GM19452 (cell line): ENCODE measurements around the gene GSTM1.
"Not testable (repeated sequence)": the region's sequence is repeated elsewhere in the genome, so short reads cannot be mapped to it uniquely, and the experiment has no call there.

Source experiments
- ATAC-seq: cut with Tn5 transposase; IDR thresholded peaks from one replicate; pipeline ENCODE4 v1.9.1; 2021; ENCODE audit not compliant: unreplicated experiment

Gene GSTM1

GRCh38 chr1:109659997-109660690 lies 27.5 kb upstream of the GSTM1 start:
- ATAC-seq = no peak

DNA sequence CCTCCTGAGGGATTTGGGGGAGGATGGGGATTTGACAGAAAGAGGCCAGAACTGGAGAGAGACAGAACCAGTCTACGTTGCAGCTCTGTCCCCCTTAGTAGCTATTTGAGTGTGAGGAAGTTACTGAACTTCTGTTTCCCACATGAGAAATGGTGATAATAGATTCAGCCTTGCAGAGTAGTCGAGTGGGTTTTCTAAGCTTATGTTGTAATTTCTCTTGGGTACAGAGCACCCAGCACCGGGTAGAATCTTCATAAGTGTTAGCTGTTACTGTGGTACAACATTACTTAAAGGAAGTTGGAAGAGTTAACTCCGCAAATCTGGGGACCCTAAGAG lies 27.0 kb upstream of the GSTM1 start:
- ATAC-seq = not testable (repeated sequence)

- no peak for ATAC-seq
These were observed 26.2 kb upstream of the GSTM1 start for GRCh38 chr1:109661391-109661790.

DNA sequence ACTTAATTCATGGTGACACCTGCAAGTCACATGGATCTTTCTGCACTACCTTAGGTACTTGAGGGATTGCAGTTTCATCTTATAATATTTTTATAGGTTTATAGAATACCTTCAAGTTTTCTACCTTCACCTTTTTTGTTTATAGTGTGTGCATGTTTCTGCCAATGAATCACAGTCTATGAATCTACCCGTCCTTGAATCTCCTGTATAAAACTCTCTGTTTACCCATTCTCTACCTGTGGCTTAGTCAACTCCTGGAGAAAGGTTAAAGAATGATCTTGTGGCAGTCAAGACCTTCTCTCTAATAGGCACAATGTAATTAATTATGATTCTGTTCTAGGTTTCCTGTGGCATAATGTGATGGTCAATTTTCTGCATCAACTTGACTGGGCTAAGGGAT lies 22.9 kb upstream of the GSTM1 start:
- no peak for ATAC-seq

GRCh38 chr1:109667452-109668122 lies 20.0 kb upstream of the GSTM1 start, which contains the start of gene GSTM2:
Gene GSTM2 (plus strand): TSS chr1:109668057. CDS start chr1:109668116, 59 bp downstream.
- peak; percentile 83 for ATAC-seq

GRCh38 chr1:109668123-109668775 lies 19.4 kb upstream of the GSTM1 start:
- no peak for ATAC-seq

DNA sequence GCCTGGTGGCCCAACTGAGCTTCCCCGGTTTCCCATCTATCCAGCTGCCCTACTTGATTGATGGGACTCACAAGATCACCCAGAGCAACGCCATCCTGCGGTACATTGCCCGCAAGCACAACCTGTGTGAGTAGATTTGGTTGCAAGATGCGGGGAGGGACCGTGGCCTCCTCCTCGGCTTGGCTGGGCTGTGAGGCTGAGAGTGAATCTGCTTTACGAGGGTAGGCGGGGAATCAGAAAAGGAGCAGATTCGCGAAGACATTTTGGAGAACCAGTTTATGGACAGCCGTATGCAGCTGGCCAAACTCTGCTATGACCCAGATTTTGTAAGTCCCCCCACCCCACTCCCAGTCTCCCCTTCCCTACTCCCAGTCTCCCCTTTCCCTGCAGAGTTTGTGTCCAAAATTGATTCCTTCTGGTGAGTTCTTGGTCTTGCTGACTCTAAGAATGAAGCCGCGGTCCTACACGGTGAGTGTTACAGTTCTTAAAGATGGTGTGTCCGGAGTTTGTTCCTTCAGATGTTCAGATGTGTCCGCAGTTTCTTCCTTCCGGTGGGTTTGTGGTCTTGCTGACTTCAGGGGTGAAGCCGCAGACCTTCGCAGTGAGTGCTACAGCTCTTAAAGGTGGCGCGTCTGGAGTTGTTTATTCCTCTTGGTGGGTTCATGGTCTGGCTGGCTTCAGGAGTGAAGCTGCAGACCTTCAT lies 18.2 kb upstream of the GSTM1 start:
- no peak for ATAC-seq

- not testable (repeated sequence) for ATAC-seq
These were observed 17.7 kb upstream of the GSTM1 start for GRCh38 chr1:109669949-109670302.

- ATAC-seq = no peak
These were observed 16.6 kb upstream of the GSTM1 start for GRCh38 chr1:109671067-109671466.

GRCh38 chr1:109673861-109674260 lies 13.8 kb upstream of the GSTM1 start:
- ATAC-seq = not testable (repeated sequence)

DNA sequence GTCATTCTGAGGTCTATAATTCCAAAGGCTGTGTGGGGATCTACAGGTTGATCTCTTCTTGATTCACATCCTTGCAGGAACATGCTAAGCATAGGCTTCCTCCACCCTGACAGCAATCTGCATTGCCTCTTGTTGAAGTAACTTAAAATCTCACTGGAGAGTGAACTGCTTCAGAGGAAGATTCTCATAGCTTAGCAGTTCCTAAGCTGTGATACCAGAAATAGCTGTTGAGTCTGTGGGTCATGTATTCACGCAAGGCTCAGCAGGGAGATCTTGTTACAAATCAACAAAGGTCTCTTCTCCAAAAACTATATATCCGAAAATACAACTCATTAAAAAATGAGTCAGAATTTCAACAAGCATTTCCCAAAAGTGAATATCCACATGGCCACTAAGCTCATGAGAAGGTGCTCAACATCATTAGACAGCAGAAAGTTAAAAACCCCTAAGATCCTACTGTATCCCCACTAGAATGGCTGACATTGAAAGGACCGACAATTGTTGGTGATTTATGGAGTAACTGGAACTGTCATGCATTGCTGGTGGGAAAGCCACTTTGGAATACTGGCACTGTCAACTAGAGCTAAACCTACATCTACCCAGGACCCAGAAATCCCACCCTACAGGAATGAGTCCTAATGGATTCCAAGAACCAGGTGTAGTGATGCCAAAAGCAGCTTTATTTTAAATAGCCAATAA lies 10.8 kb upstream of the GSTM1 start:
- ATAC-seq = not testable (repeated sequence)

DNA sequence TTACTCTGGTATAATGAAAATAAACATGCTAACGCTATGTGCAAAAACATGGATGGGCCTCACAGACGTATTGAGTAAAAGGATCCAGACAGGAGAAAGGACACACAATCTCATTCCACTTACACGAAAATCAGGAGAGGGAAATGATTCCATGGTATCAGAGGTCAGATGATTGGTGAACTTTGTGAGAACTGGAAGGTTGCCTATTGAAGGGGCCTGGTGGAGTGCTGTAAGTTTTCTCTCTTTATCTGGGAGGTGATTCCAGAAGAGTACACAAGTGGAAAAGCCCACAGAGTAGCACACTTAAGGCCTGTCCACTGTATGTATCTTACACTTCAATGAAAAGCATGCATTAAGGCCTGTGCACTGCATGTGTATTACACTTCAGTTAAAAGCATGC lies 10.2 kb upstream of the GSTM1 start:
- ATAC-seq = no peak

DNA sequence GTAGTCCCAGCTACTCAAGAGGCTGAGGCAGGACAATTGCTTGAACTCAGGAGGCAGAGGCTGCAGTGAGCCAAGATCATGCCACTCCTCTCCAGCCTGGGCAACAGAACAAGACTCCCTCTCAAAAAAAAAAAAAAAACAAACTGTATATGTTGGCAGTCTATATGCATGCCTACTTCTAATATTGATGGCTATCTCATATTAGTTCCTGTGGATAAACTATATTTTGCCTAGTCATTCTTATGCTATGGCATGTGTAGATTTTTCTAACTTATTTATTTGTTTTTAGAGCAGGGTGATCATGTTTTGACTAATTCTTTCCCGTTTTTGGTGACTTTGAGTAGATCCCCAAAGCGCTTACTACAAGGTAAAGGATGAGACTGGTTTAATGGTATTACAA lies 9.0 kb upstream of the GSTM1 start:
- ATAC-seq = not testable (repeated sequence)

- ATAC-seq = not testable (repeated sequence)
These were observed 2.8 kb upstream of the GSTM1 start for GRCh38 chr1:109684777-109685176.

DNA sequence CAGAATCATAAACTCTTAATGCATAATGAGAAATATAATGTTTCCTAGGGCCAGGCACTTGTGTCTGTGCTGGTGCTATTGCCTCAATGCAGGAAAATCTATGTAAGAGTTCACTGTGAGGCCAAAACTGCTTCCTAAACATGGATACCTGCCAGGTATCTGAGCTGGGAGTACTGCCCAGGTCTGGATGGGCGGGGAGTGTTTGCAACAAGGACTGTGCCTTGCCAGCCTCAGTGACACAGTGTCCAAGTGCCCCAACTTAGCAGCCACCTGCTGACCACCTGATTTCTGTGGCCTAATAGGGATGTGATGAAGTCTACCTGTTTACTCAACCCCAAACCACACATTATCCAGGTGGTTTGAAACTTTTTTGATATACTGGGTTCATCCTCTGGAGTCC lies 2.2 kb upstream of the GSTM1 start:
- not testable (repeated sequence) for ATAC-seq

GRCh38 chr1:109685890-109686289 lies 1.7 kb upstream of the GSTM1 start:
- not testable (repeated sequence) for ATAC-seq

DNA sequence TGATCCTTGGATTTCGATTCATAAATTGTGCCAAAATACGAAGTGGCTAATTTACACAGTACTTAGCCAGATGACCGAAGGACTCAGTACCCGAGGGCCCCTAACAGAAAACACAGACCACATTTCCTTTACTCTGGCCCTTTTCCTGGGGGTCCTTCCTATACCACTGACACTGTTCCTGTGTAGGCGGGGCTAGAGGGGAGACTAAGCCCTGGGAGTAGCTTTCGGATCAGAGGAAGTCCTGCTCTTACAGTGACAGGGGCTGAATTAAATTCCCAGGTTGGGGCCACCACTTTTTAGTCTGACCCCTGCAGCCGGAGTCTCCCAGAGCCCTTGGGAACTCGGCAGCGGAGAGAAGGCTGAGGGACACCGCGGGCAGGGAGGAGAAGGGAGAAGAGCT lies 508 bp upstream of the GSTM1 start:
- ATAC-seq = not testable (repeated sequence)

DNA sequence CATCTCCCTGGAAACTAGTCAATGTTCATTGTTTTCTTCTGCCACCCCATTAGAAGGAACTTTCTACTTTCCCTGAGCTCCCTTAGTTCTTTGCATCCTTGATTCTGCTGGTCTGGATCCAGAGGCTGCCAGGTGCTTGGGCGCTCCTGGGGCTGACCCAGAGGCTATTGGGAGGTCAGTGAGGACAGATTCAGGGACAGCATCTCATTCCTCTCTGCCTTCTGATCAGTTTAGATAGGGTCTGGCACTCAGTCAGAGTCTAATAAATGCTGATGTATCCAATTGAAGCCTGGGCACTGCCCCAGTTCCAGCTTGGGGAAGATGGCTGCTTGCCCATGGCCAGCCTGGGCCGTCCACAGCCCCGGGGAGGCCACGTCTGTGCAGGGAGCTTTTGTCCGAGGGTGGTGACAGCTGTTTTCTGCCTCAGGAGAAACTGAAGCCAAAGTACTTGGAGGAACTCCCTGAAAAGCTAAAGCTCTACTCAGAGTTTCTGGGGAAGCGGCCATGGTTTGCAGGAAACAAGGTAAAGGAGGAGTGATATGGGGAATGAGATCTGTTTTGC lies 2.3 kb downstream of the GSTM1 start:
- no peak for ATAC-seq

- ATAC-seq = no peak
These were observed 4.1 kb downstream of the GSTM1 start for GRCh38 chr1:109691759-109692158.

DNA sequence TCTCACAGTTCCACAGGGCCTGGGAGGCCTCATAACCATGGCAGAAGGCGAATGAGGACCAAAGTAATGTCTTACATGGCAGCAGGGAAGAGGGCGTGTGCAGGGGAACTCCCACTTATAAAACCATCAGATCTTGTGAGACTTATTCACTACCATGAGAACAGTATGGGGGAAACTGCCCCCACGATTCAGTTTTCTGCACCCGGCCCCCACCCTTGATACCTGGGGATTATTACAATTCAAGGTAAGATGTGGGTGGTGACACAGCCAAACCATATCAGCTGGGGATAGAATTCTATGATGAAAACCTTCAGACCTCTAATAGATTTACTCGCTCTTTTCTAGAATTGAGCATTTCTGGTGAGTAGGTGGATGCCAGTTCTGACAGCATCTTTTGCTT lies 6.8 kb downstream of the GSTM1 start:
- not testable (repeated sequence) for ATAC-seq

DNA sequence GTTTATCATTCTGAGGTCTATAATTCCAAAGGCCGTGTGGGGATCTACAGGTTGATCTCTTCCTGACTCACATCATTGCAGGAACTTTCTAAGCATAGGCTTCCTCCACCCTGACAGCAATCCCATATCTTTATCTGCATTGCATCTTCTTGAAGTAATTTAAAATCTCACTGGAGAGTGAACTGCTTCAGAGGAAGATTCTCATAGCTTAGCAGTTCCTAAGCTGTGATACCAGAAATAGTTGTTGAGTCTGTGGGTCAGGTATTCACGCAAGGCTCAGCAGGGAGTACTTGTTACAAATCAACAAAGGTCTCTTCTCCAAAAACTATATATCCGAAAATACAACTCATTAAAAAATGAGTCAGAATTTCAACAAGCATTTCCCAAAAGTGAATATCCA lies 7.5 kb downstream of the GSTM1 start:
- ATAC-seq = not testable (repeated sequence)
